DND-41 (cell line): ENCODE measurements around the gene PPP1R12C.

Source experiments
- ATAC-seq: fragments of 200-7000 bp; cut with Tn5 transposase; 3 replicates; pipeline ENCODE4 v1.9.1; 2021; ENCODE audit warnings: low read depth; ENCODE audit not compliant: insufficient read depth
- DNase-seq: peaks from one replicate; pipeline ENCODE4 v3.0.0-alpha.2; 2020
- H2AFZ ChIP-seq: 2 replicates; pipeline ENCODE4 v1.6.0; 2012; ENCODE audit warnings: low read depth, low read length
- H3K27ac ChIP-seq: 2 replicates; pipeline ENCODE4 v1.5.1; 2012; ENCODE audit warnings: low read length, inconsistent platforms
- H3K27me3 ChIP-seq: fragments of 200-600 bp; sonication (generic); 2 replicates; pipeline ENCODE4 v1.6.0; 2012; ENCODE audit warnings: low read length, mild to moderate bottlenecking, inconsistent platforms; ENCODE audit not compliant: insufficient read depth, poor library complexity
- H3K36me3 ChIP-seq: 2 replicates; pipeline ENCODE4 v1.5.1; 2012; ENCODE audit warnings: low read length, inconsistent platforms; ENCODE audit not compliant: insufficient read depth
- H3K4me1 ChIP-seq: 2 replicates; pipeline ENCODE4 v1.5.1; 2012; ENCODE audit warnings: mild to moderate bottlenecking, low read length; ENCODE audit not compliant: insufficient read depth
- H3K4me2 ChIP-seq: 2 replicates; pipeline ENCODE4 v1.6.0; 2012; ENCODE audit warnings: mild to moderate bottlenecking, moderate library complexity, low read length, inconsistent platforms; ENCODE audit not compliant: insufficient read depth
- H3K4me3 ChIP-seq, 2 experiments: fragments of 200-600 bp in 1 of 2; shearing (Covaris generic) in 1 of 2; 2 replicates each; pipeline ENCODE4 v1.5.1; 2012 to 2016; ENCODE audit warnings: inconsistent platforms in 2 of 2, low read length in 2 of 2, mild to moderate bottlenecking in 2 of 2, low read depth in 1 of 2, moderate library complexity in 1 of 2
- H3K79me2 ChIP-seq: 2 replicates; pipeline ENCODE4 v1.6.0; 2012; ENCODE audit warnings: low read length, inconsistent platforms; ENCODE audit not compliant: insufficient read depth
- H3K9ac ChIP-seq: 2 replicates; pipeline ENCODE4 v1.6.0; 2012; ENCODE audit warnings: low read depth, mild to moderate bottlenecking, inconsistent platforms, low read length, moderate library complexity
- H3K9me3 ChIP-seq: 2 replicates; pipeline ENCODE4 v1.5.1; 2012; ENCODE audit warnings: low read length, moderate library complexity, mild to moderate bottlenecking, inconsistent platforms; ENCODE audit not compliant: insufficient read depth, severe bottlenecking
- H4K20me1 ChIP-seq: 2 replicates; pipeline ENCODE4 v1.6.0; 2012; ENCODE audit warnings: low read length; ENCODE audit not compliant: insufficient read depth
- EZH2 ChIP-seq: IDR thresholded peaks from 3 replicates; pipeline ENCODE4 v1.6.1; 2012; ENCODE audit warnings: borderline replicate concordance, low read depth, mild to moderate bottlenecking, moderate library complexity, low read length, inconsistent platforms; ENCODE audit not compliant: severe bottlenecking
- TF ChIP-seq, protein P1 (sequence below): IDR thresholded peaks from 2 replicates; pipeline ENCODE4 v1.5.1; 2012; ENCODE audit warnings: borderline replicate concordance, low read length, moderate library complexity, mild to moderate bottlenecking; ENCODE audit not compliant: poor library complexity, severe bottlenecking; ENCODE audit errors: extremely low read depth

PPP1R12C gene

GRCh38 chr19:55041244-55041626 lies 76.2 kb downstream of the PPP1R12C start:
- TF ChIP-seq, protein P1, sequence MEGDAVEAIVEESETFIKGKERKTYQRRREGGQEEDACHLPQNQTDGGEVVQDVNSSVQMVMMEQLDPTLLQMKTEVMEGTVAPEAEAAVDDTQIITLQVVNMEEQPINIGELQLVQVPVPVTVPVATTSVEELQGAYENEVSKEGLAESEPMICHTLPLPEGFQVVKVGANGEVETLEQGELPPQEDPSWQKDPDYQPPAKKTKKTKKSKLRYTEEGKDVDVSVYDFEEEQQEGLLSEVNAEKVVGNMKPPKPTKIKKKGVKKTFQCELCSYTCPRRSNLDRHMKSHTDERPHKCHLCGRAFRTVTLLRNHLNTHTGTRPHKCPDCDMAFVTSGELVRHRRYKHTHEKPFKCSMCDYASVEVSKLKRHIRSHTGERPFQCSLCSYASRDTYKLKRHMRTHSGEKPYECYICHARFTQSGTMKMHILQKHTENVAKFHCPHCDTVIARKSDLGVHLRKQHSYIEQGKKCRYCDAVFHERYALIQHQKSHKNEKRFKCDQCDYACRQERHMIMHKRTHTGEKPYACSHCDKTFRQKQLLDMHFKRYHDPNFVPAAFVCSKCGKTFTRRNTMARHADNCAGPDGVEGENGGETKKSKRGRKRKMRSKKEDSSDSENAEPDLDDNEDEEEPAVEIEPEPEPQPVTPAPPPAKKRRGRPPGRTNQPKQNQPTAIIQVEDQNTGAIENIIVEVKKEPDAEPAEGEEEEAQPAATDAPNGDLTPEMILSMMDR, result no peak
- TF ChIP-seq EZH2, result no peak
- no peaks in the 10 kb centered on the region for H3K27me3 ChIP-seq
- DNase-seq, result no peak
- H3K36me3 ChIP-seq, result peaks cover 24% of the 10 kb centered on the region
- ATAC-seq, result no peak
- H3K9me3 ChIP-seq, result no peaks in the 10 kb centered on the region
- H3K4me2 ChIP-seq, result peak overlapping the region; percentile 57
- H3K27ac ChIP-seq, result peak overlapping the region; percentile 68
- peaks cover 28% of the 10 kb centered on the region for H4K20me1 ChIP-seq
- H3K79me2 ChIP-seq, result peaks cover 12% of the 10 kb centered on the region
- H3K4me1 ChIP-seq, result peaks cover 24% of the 10 kb centered on the region
- peak overlapping the region in 1 of 2 experiments; percentile 29; a peak in 1 of 4 replicates for H3K4me3 ChIP-seq
- no peak overlapping the region for H2AFZ ChIP-seq
- H3K9ac ChIP-seq, result no peak overlapping the region
